Measurements from ENCODE around the gene TCAIM.

GRCh38 chr3:44338828-44339127, 212 bp downstream of the TCAIM start:
- TF ChIP-seq CTCF (IDR thresholded peaks at IDR 0.05) = no peak
- no peak for TF ChIP-seq POLR2A (IDR thresholded peaks at IDR 0.05)

Measured in testis (tissue), 2 donors.